Activated CD4-positive, alpha-beta T cell treated with anti-CD3 and anti-CD28 coated beads, Interleukin-2, Interleukin-6, amounts not matched to agents 100 ng/mL and 50 ng/mL, durations not matched to agents 16 hours and 8 hours (primary cell): ENCODE data around the gene B3GALT6.

Source experiments
- DNase-seq: peaks from one replicate; pipeline ENCODE4 v3.0.0-alpha.2; 2020

B3GALT6 gene

GRCh38 chr1:1202831-1203560, 29.0 kb upstream of the B3GALT6 start:
- DNase-seq: no peak

GRCh38 chr1:1203561-1204424, 28.2 kb upstream of the B3GALT6 start:
- no peak for DNase-seq

- DNase-seq: no peak
Measured at GRCh38 chr1:1204425-1204920, 27.6 kb upstream of the B3GALT6 start.

GRCh38 chr1:1204998-1205768, 26.9 kb upstream of the B3GALT6 start:
- DNase-seq: no peak

- no peak for DNase-seq
Measured at GRCh38 chr1:1205769-1206375, 26.2 kb upstream of the B3GALT6 start.

GRCh38 chr1:1206376-1206965, 25.6 kb upstream of the B3GALT6 start, which contains the start of gene TNFRSF18:
TNFRSF18 (minus strand) TSS chr1:1206592; CDS start chr1:1206571, 21 bp downstream.
- peak; percentile 49 for DNase-seq

GRCh38 chr1:1206966-1207531, 25.0 kb upstream of the B3GALT6 start:
- DNase-seq: no peak

GRCh38 chr1:1207571-1207892, 24.5 kb upstream of the B3GALT6 start:
- no peak for DNase-seq

GRCh38 chr1:1208713-1209433, 23.2 kb upstream of the B3GALT6 start:
- peak; percentile 39 for DNase-seq

GRCh38 chr1:1210726-1211540, 21.1 kb upstream of the B3GALT6 start:
- no peak for DNase-seq

GRCh38 chr1:1211541-1212441, 20.2 kb upstream of the B3GALT6 start:
- DNase-seq: no peak

- peak; percentile 68 for DNase-seq
Measured at GRCh38 chr1:1212780-1213344, 19.2 kb upstream of the B3GALT6 start.

- DNase-seq: peak; percentile 61
Measured at GRCh38 chr1:1213345-1214265, 18.4 kb upstream of the B3GALT6 start, which contains the start of gene TNFRSF4. TNFRSF4 (minus strand) TSS chr1:1214153; CDS start chr1:1214127, 26 bp downstream.

GRCh38 chr1:1215080-1215676, 16.9 kb upstream of the B3GALT6 start:
- DNase-seq: peak; percentile 38

- DNase-seq: no peak
Measured at GRCh38 chr1:1215881-1216605, 16.0 kb upstream of the B3GALT6 start.
